Umbilical cord (tissue), 2 donors: ENCODE measurements around the gene COPB1. TPM values are rescaled to one million over a fixed set of nuclear protein-coding genes. Genes with fewer than 3 reads are reported as not detected.

Experiments
- DNase-seq: peaks from one replicate; pipeline ENCODE4 v3.0.0-alpha.2; 2015; ENCODE audit warnings: low spot score
- total RNA-seq: library from RNA; depleted of rRNA; stranded (reverse); fragments of >200 nt; gene quantifications from one replicate; pipeline ENCODE4 v1.2.3, GENCODE V29; 2014; ENCODE audit warnings: low replicate concordance; ENCODE audit not compliant: insufficient read depth

COPB1 gene
- total RNA-seq, 1 donor from 2014 or later = 172 TPM

DNA sequence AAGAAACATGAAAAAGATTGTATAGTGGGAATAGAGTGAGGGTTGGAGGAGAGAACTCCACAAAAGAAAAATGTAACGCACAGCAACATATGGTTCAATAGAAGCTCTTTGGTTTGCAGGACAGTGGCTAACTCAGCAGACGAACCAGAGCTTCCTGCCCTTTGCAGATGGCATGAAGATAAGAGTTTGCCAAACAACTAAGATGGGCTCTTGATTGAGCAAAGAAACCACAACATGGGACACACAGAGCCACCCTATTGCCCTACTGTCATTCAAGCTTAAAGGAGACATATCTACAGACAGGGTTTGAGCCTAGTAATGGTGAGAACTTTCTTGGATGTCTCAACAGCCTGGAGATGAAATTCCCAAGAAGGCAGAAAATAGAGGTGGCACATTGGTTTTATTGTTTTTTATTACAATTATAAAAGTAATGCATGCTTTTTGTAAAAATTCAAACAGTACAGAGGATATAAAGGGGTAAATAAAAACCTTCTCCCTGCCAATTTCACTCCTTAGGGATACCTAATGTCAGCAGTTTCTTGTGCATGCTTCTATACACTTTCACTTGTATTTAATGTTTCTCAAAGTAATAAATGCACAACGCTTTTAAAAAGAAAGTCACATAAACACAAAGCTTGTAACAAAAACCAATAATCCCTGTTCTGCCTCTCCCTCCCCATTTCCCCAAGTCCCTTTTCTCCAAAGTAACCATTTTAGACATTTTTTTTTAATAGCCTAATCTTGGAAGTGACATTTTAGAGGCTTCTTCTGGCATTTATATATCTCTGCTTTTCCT lies 63.7 kb downstream of the COPB1 start:
- no peak for DNase-seq

DNA sequence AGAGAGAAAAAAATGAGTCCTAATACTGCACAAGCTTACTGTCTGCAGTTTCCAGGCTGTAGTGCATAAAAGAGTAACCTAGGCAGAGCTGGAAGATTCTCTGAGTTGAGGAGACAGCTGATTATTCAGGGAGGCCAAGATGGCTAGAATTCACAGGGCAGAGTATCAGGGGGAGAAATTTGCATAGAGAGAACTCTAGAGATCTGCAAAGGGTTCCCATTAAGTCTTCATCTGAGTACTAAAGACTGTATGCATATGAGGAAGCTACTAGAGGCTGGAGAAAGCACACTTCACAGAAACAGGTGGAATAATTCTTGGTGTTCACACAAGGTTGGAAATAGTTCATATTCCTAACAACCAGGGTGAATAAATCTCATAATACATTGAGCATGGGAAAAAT lies 74.0 kb downstream of the COPB1 start:
- peak; percentile 10 for DNase-seq

DNA sequence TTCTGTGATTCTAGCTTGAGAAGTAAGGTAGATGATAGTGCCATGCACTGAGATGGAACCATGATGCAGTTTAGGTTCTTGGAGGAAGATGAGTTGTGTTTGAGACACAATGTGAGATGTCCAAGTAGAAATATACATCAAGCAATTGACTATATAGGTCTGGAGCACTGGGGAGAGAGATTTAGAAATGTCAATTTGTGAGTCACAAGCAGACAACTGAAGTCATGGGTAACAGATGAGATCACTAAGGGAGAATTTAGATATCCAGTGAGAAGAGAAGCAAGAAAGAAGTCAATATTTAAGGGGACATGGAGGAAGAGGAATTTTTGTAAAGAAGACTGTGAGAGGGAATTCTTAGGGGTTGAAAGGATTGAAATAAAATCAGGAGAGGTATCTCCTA lies 75.5 kb downstream of the COPB1 start:
- no peak for DNase-seq

DNA sequence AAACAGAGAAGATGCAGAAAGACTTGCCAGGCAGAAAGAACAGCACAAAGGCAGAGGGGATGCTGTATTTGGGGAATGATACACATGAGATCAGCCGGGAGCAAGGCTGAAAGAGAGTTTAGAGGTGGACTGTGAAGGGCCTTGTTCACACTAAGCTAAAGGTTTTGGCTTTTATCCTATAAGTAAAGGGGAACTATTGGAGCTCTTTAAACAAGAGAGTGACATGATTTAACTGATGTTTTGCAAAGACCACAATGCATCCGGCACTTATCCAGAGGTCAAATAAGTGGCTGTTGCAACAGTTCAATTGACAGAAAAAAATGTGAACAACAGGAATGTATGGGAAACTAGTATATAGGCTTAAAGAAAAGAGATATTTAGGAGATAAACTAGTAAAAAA lies 76.0 kb downstream of the COPB1 start:
- DNase-seq = no peak

DNA sequence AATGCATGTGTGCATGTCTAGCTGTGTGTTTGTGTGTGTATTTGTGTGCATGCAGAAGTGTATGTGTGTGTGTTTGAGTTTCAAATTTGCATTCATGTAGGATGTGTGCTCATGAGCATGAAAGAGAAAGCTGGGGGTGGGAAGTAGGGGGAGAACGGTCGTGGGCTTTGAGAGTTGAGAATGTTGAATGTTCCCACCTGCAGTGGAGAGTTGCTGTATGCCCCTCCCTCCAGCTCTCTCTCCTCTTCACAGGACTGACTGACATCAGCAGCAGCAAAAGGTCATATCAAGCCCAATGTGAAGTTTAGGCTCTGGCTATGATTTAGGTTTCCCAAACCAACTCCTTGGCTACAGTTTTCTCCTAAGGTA lies 76.8 kb downstream of the COPB1 start:
- no peak for DNase-seq

DNA sequence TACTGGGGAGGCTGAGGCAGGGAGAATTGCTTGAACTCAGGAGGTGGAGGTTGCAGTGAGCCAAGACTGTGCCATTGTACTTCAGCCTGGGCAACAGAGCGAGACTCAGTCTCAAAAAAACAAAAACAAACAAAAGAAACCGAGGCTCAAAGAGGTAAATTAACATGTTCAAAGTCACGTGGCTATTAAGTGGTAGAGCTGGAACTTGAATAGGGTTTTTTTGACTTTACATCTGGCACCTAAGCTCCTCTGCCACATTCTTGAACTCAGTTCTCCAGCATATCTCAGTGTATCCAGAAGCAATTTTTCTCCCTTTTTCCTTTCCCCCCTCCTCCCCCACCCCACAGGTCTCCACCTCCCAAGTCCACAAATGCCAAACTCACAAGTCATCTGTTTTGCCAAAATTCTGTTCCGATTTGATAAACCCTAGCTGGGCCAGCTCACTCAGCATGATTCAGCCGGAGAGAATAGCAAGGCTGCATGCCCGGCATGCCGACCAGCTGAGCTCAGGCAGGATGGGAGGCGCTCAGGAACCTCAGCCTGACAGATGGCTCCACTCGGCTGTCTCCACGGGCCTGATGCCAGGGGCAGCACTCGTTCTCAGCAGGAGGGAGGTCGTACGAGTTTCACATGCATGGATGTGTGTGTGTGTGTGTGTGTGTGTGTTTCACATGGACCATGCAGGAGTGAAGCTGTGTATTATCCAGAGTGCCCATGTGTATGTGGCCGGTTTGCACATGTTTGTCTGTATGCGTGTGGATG lies 77.4 kb downstream of the COPB1 start:
- peak; percentile 98 for DNase-seq

DNA sequence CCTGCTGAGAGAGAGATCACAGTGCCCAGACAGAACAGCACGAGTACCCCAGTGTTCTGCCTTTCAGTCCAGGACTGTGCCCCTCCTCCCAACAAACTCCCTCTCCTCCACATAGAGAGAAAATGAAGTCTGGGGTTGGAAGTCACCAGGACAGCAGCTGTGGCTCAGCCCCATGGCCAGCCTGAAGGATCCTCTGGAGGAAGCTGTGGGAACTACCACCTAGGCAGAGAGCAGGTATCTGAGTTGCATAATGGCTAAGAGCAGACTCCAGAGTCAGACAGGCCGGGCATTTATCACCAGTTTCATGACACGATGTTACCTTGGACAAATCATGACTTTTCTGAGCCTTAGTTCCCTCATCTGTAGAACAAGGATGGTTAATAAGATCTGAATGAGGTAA lies 79.4 kb downstream of the COPB1 start:
- DNase-seq = no peak

DNA sequence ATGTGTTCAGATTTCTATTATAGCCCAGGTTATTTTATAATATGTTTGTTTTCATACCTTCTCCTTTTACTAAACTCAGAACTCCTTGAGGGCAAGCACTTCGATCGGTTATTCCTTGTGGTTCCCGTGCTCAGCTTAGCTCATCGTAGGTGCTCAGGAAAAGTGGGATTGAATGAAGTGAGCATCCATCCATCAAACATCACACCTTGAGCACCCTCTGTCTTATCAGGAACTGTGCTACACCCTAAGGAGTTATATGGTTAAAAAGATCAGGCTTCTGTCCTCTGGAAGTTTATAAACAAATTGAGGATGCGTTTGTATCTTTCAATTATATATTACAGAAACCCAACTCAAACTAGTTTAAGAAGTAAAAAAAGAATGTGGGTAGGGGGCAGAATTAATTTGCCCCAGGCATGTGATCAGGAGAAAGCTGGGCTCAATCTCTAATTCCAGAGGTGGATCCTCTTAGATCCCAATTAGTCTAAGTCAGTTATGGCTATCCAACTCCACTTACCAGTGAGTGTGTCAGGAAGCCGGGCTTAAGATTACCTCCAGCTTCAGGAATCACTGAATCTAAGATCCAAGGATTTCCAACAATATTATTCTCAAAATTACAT lies 80.7 kb downstream of the COPB1 start:
- no peak for DNase-seq

DNA sequence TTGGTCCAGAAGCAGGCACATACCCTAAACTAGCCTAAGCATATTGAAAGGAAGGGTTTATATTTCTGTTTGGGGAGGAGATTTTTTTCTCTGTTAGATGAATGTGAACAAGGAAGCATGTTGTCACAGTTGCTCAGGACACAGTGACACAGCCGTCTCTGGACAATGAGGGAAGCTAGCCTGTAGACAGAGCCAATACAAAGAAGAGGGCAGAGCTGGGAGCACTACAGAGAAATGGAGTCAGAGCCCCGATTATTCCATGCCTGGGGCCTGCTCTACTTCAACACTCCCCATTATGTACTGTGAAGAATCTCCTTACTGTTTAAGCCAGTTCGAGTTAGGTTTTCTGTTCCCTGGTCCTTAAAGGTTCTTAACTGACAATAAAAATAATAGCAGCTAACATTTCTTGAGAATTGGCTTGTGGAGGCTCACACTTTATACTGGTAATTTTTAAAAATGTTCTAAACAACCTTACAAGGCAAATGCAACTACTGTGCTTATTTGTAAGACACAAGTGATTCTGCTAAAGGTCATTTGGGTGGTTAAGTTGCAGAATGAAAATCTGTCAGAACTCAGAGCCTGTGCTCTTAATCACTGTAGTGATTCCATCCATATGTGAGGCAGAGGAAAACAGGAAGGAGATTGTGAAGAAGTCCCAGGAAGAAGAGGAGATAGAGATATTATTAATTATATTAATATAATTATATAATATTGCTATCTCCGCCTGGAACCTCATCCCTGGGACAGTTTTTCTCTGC lies 81.8 kb downstream of the COPB1 start:
- DNase-seq = peak; percentile 5

DNA sequence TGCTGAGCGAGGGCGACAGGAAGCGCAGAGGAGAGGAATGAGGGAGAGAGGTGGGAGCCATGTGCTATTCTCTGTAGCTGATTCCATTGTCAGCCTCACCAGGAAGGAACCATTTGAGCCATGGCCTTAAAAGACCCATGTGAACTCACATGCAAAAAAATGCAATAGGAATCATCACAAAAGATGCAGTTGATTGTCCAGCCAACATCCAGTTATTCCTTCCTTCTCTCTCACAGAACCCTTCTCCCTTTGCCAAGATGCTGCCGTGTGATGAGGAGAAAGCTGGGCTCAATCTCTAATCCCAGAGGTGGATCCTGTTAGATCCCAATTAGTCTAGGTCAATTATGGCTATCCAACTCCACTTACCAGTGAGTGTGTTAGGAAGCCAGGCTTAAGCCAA lies 82.4 kb downstream of the COPB1 start:
- DNase-seq = no peak

DNA sequence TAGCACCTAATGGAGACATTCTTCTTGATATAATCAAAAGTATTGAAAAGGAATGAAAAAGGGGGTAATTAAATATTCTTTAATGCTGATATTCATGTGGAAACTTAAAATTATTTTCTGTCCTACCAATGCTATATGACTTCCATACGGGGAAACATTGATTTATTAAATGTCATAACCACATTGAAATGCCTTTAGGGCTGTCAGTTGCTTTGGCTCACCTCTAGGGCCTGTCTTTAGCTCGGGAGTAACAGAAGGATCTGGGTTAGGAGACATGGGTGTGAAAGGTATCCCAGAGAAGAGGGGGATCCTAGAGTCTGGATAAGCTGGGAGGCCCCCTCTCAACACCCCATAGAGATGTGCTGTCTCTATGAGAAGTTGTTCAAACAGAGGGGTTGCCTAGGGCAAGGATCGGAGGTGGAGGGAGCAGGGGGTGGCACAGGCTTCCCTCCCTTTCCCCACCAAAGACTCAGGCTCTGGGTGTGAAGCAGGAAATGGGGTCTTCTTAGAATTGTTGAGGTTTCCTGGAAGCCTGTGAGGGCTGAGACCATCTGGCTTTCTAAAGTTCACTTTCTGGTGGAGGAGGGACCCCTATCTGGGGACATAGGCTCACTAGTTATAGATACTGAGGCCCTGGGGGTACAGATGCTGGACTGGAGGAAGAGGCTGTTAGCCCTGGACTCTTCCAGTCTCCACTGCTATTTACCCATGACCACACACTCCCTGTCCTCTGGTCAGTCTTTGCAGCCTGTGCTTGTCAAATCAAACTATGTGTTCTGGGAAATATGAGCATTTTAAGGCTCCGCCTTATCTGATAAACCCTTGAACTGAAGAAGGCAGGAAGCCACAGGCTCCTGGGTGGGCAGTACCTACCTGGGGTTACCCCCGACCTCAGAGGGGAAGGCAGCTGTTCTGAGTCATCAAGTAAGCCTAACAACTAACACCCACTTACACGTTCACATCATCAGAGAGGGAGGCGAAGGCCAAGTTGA lies 84.8 kb downstream of the COPB1 start:
- DNase-seq = no peak

DNA sequence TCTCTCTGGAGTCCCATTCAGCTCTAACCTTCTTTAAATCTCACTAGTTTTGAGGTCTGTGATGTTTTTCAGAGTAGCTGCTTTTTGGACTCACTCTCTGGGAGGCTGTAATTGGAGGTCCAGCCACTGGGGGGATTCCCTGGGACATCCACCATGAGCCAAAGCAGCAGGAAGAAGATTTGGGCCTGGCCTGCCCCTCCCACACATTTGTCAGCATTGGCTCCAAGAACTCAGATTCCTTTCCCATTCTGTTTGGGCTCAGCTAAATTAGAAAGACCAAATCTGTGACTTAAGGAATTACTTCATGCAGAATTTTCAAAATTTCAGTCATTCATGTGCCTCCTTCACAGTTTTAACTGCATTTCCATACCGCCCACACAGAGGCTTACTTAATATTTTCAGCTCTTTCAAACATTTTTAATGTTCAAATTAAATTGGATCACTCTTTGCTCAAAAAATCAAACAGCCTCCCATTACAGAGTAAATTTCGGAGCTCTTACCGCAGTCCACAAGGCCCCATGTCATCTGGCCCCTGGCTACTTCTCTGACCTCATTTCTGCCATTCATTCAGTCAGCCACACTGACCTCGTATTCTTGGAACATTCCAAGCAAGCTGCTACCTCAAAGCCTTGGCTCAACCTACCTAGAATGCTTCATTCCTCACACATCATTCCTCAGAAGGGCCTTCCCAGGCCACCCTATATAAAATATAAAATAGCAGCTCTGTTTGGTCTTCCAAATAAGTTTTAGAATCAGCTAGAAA lies 86.1 kb downstream of the COPB1 start:
- no peak for DNase-seq

DNA sequence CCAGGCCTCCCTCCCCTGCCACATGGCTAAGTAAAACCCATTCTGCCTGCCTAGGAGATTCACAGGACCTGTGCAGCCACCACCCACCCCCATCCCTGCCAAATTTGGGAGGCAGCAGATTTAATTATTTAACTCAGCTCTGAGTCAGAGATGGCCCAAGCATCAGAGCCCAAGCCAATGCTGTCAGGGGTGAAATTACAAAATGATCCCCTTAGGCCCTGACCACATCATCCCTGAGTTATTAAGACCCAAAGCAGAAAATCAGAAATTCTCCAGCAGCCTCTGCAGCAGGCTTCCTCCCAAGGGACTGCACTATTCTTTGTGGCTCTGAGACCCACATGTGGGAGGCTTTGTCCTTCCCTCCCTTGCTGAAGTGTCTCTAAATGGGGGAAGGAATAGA lies 87.8 kb downstream of the COPB1 start:
- peak; percentile 32 for DNase-seq

DNA sequence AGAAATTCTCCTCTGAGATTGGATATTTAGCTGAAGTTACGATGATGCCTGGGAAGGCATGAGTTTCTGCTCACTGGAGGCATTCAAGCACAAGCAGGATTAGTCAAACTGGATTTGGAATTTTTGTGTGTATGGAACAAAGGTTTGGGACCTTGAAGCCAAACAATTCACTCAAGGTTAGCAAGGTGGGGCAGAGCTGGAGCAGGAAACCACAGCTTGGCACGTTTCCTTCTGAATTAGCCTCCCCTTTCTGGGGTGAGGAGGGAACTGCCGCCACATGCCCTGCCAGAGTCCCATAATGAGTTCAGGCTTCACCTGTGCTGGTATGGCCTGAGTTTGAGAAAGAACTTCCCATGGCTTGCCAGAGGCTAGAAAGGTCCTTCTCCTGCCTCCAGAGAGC lies 89.7 kb downstream of the COPB1 start:
- no peak for DNase-seq

DNA sequence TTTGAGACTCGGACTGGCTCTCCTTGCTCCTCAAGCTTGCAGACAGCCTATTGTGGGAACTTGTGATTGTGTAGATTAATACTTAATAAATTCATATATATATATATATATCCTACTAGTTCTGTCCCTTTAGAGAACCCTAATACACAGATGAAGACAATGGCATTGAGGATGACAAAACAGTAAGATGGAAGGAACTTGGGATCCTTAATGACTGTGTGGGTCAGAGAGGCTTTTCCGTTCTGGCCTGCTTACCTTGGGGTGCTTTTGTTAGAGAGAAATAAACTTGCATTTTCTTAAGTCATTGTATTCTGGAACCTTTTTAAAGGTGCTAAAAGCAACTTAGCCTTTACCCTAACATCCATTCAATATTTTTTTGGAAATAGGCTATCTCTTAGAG lies 91.0 kb downstream of the COPB1 start:
- DNase-seq = no peak

Other genes with a start within 250 kb of the COPB1 start
- gene RRAS2, start 140.6 kb downstream of the COPB1 start, total RNA-seq = 52.0 TPM
- gene PSMA1, start 20.6 kb upstream of the COPB1 start, total RNA-seq = 118 TPM
- gene PDE3B, start 144.0 kb upstream of the COPB1 start, total RNA-seq = 12.3 TPM